H1 (cell line): ENCODE measurements around the gene TRIM75. TPM values are rescaled to one million over a fixed set of nuclear protein-coding genes. Genes with fewer than 3 reads are reported as not detected.

ENCODE experiments used
- CHD7 ChIP-seq: fragments of 300-600 bp; sonication (generic); IDR thresholded peaks from 2 replicates; pipeline ENCODE4 v1.7.1; 2012; ENCODE audit warnings: low read length, moderate library complexity, mild to moderate bottlenecking, inconsistent platforms; ENCODE audit not compliant: insufficient replicate concordance
- CREB1 ChIP-seq: IDR thresholded peaks from 2 replicates; pipeline ENCODE4 v1.6.1; 2012; ENCODE audit warnings: inconsistent platforms
- GABPA ChIP-seq: IDR thresholded peaks from 2 replicates; pipeline ENCODE4 v1.6.1; 2011; ENCODE audit warnings: mild to moderate bottlenecking, low read length, moderate library complexity, borderline replicate concordance; ENCODE audit not compliant: insufficient read depth
- POLR2AphosphoS5 ChIP-seq: IDR thresholded peaks from 2 replicates; pipeline ENCODE4 v1.6.1; 2011; ENCODE audit warnings: low read depth, low read length
- SAP30 ChIP-seq: fragments of 300-600 bp; sonication (generic); IDR thresholded peaks from 2 replicates; pipeline ENCODE4 v1.7.1; 2012; ENCODE audit warnings: low read length, moderate library complexity, mild to moderate bottlenecking, inconsistent platforms; ENCODE audit not compliant: insufficient read depth, insufficient replicate concordance
- TBP ChIP-seq: IDR thresholded peaks from 2 replicates; pipeline ENCODE4 v1.6.1; 2011; ENCODE audit warnings: low read depth, low read length, improper control_type of control experiment
- polyA plus RNA-seq, 7 experiments: library from polyadenylated mRNA; depleted of rRNA in 3 of 7; stranded (reverse) in 5 of 7; unstranded in 2 of 7; fragments of >200 nt in 5 of 7; fragments of 200-250 nt in 2 of 7; gene quantifications; 1 replicate in 5 of 7; 2 replicates in 1 of 7; 4 replicates in 1 of 7; pipeline versions ENCODE4 v1.2.1 to v1.2.3, GENCODE V29; 2011 to 2013; ENCODE audit warnings: missing spikeins in 2 of 7, mixed read lengths in 2 of 7
- total RNA-seq: library from RNA; stranded (reverse); fragmentation: NEBNext Ultra II Directional; extraction: Animal tissue kit (Norgen Biotek cat#: 25700); gene quantifications from 2 replicates; pipeline ENCODE4 v1.2.1, GENCODE V29; 2021

Gene TRIM75
- total and polyA plus RNA-seq, 2 of the 8 experiments (the other 6 are each of a cell fraction or from before 2014, with no cell fraction given), result not detected

DNA sequence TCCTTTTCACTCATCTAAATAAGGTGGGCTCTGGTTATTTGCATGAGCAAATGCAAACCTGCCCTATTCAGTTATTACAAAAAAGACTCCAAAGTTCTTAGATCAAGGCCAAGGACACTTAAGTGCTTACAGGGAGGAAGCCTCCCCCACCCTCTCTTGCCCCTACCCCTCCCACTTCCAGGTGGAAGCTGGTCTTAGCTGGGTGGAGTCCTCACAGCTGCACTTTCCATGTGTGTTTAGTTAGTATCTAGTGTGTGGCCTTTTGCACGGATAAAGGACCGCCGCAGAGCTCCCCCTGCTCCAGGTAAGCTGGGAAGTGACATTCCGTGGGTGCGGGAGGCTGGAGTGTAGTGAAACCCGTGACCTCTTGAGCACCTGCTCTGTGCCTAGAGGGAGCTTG is at the start of gene TRIM75 (continued):
- TF ChIP-seq CHD7 (no peak), TBP (no peak), CREB1 (no peak), SAP30 (no peak), GABPA (no peak), POLR2AphosphoS5 (no peak)
